Lower leg skin (tissue), 3 donors: ENCODE data around the gene GIMAP6.

Experiments used
- CTCF ChIP-seq, 3 donors: fragments of 450-650 bp; IDR thresholded peaks; one replicate each; pipeline ENCODE4 v1.5.1; 2016; ENCODE audit warnings: antibody characterized with exemption in 3 of 3, mild to moderate bottlenecking in 3 of 3, moderate library complexity in 2 of 3
- POLR2A ChIP-seq, 2 donors: fragments of 450-650 bp; IDR thresholded peaks; one replicate each; pipeline ENCODE4 v1.6.1; 2016 to 2017; ENCODE audit warnings: antibody characterized with exemption in 2 of 2, mild to moderate bottlenecking in 1 of 2, moderate library complexity in 1 of 2

DNA sequence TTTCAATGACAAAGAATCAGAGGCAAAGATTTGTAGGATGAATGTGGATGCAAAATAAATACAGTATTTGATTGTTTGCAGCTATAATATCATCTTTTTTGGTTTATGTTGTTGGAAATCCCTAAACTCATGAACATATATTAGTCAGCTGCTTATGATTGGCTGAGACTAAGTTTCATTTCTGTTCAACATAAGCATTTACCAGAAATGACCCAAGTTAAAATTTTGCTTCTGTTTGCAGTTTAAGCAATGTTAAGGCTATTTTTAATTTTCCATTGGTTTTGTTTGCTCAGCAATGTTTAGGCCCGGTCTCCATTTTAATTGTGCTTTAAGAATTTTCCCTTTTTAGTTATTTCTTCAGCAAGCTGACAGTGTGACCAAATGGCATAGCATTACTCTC is 22.0 kb downstream of the GIMAP6 start:
- TF ChIP-seq CTCF (IDR thresholded peaks at IDR 0.05) (no peak), POLR2A (IDR thresholded peaks at IDR 0.05) (no peak)
